Fibroblast of lung (primary cell): ENCODE results near the gene VAV2. TPM values are rescaled to one million over a fixed set of nuclear protein-coding genes. Genes with fewer than 3 reads are reported as not detected.

ENCODE experiments used
- DNase-seq, 2 donors: peaks; one replicate each; pipeline versions ENCODE4 v3.0.0 to v3.0.0-alpha.2; 2010; ENCODE audit warnings: low read depth in 2 of 2
- H2AFZ ChIP-seq: 2 replicates; pipeline ENCODE4 v1.5.1; 2012; ENCODE audit warnings: low read length, control low read depth, inconsistent platforms
- H3K27ac ChIP-seq: 2 replicates; pipeline ENCODE4 v1.5.1; 2011; ENCODE audit warnings: low read length, control low read depth; ENCODE audit not compliant: insufficient read depth
- H3K27me3 ChIP-seq: 2 replicates; pipeline ENCODE4 v1.5.1; 2011; ENCODE audit warnings: mild to moderate bottlenecking, low read length; ENCODE audit not compliant: control insufficient read depth, insufficient read depth
- H3K36me3 ChIP-seq: 2 replicates; pipeline ENCODE4 v1.5.1; 2011; ENCODE audit warnings: low read length; ENCODE audit not compliant: control insufficient read depth, insufficient read depth
- H3K4me1 ChIP-seq: 2 replicates; pipeline ENCODE4 v1.5.1; 2011; ENCODE audit warnings: low read length; ENCODE audit not compliant: control insufficient read depth, insufficient read depth; ENCODE audit errors: extremely low read depth
- H3K4me2 ChIP-seq: 2 replicates; pipeline ENCODE4 v1.5.1; 2011; ENCODE audit warnings: low read length, control low read depth; ENCODE audit not compliant: insufficient read depth; ENCODE audit errors: extremely low read depth
- H3K4me3 ChIP-seq, 4 experiments: fragments of 200-600 bp in 1 of 4; sonication (generic) in 1 of 4; replicated peaks in 1 of 4; 2 replicates each; pipeline ENCODE4 v1.5.1; 2011 to 2016; ENCODE audit warnings: low read length in 4 of 4, low read depth in 3 of 4, mild to moderate bottlenecking in 3 of 4, control low read depth in 2 of 4, inconsistent platforms in 1 of 4, mixed read lengths in 1 of 4; ENCODE audit not compliant: insufficient read depth in 1 of 4; ENCODE audit errors: control extremely low read depth in 1 of 4
- H3K79me2 ChIP-seq: 2 replicates; pipeline ENCODE4 v1.5.1; 2012; ENCODE audit warnings: mild to moderate bottlenecking, low read length, inconsistent platforms; ENCODE audit not compliant: control insufficient read depth, insufficient read depth
- H3K9ac ChIP-seq: 2 replicates; pipeline ENCODE4 v1.5.1; 2011; ENCODE audit warnings: mild to moderate bottlenecking, low read length, control low read depth; ENCODE audit not compliant: insufficient read depth
- H3K9me3 ChIP-seq: 2 replicates; pipeline ENCODE4 v1.5.1; 2012; ENCODE audit warnings: low read depth, low read length; ENCODE audit not compliant: control insufficient read depth, insufficient read depth
- H4K20me1 ChIP-seq: 2 replicates; pipeline ENCODE4 v1.5.1; 2011; ENCODE audit warnings: low read length; ENCODE audit not compliant: control insufficient read depth, insufficient read depth; ENCODE audit errors: extremely low read depth
- CTCF ChIP-seq, 2 donors: IDR thresholded peaks in 1 of 2; conservative IDR thresholded peaks in 1 of 2; 1 replicate in 1 of 2; 2 replicates in 1 of 2; pipeline ENCODE4 v1.5.1; 2011 to 2012; ENCODE audit warnings: low read length in 2 of 2, control low read depth in 1 of 2, inconsistent platforms in 1 of 2, low read depth in 1 of 2, mild to moderate bottlenecking in 1 of 2
- EZH2 ChIP-seq: IDR thresholded peaks from 2 replicates; pipeline ENCODE4 v1.5.1; 2012; ENCODE audit warnings: low read length, control low read depth, mild to moderate bottlenecking; ENCODE audit errors: missing control alignments
- polyA plus RNA-seq, 2 donors: library from polyadenylated mRNA; depleted of rRNA in 1 of 2; stranded (reverse) in 1 of 2; unstranded in 1 of 2; fragments of >200 nt; gene quantifications; 2 replicates each; pipeline ENCODE4 v1.2.1, GENCODE V29; 2011 to 2012; ENCODE audit warnings: missing spikeins in 1 of 2
- total RNA-seq: library from RNA; depleted of rRNA; stranded (reverse); fragments of >200 nt; gene quantifications from 2 replicates; pipeline ENCODE4 v1.2.1, GENCODE V29; 2014

Gene VAV2
- total and polyA plus RNA-seq, 2 donors (not counting 1 experiment from before 2014, with no cell fraction given): 13.7 to 17.7 TPM

GRCh38 chr9:134040176-134040565 is 48.0 kb upstream of the VAV2 start:
- Histone ChIP-seq H3K4me2 (no peak overlapping the region), H3K9me3 (no peaks in the 10 kb centered on the region), H3K27me3 (no peaks in the 10 kb centered on the region), H3K36me3 (peaks cover 12% of the 10 kb centered on the region), H3K4me3 (no peak overlapping the region), H3K4me1 (no peaks in the 10 kb centered on the region), H4K20me1 (no peaks in the 10 kb centered on the region), H2AFZ (no peak overlapping the region), H3K27ac (no peak overlapping the region), H3K9ac (no peak overlapping the region), H3K79me2 (no peaks in the 10 kb centered on the region)
- no peak for TF ChIP-seq EZH2
- TF ChIP-seq CTCF (conservative IDR thresholded peaks at IDR 0.05 in 1 of 2, IDR thresholded peaks at IDR 0.05 in 1 of 2; ENCODE audit: low read depth in 1 of 2, low read length in 2 of 2): no peak
- DNase-seq: no peak

- Histone ChIP-seq H3K79me2 (no peaks in the 10 kb centered on the region), H3K27me3 (no peaks in the 10 kb centered on the region), H2AFZ (no peak overlapping the region), H4K20me1 (no peaks in the 10 kb centered on the region), H3K36me3 (peaks cover 17% of the 10 kb centered on the region), H3K4me3 (no peak overlapping the region), H3K4me1 (no peaks in the 10 kb centered on the region), H3K9ac (no peak overlapping the region), H3K4me2 (no peak overlapping the region), H3K9me3 (no peaks in the 10 kb centered on the region), H3K27ac (no peak overlapping the region)
- no peak for TF ChIP-seq CTCF (conservative IDR thresholded peaks at IDR 0.05 in 1 of 2, IDR thresholded peaks at IDR 0.05 in 1 of 2; ENCODE audit: low read depth in 1 of 2, low read length in 2 of 2)
- TF ChIP-seq EZH2: no peak
- no peak for DNase-seq
These were observed 47.5 kb upstream of the VAV2 start for GRCh38 chr9:134039386-134040175.

- TF ChIP-seq EZH2 (no peak), CTCF (conservative IDR thresholded peaks at IDR 0.05 in 1 of 2, IDR thresholded peaks at IDR 0.05 in 1 of 2; ENCODE audit: low read depth in 1 of 2, low read length in 2 of 2) (no peak)
- no peak for DNase-seq
These were observed 45.5 kb upstream of the VAV2 start for GRCh38 chr9:134037641-134038040.

More at GRCh38 chr9:134037641-134038040, 45.5 kb upstream of the VAV2 start:
- no peak overlapping the region for H2AFZ ChIP-seq
- H3K4me1 ChIP-seq: no peaks in the 10 kb centered on the region
- H3K9ac ChIP-seq: no peak overlapping the region
- no peak overlapping the region for H3K4me3 ChIP-seq
- no peak overlapping the region for H3K4me2 ChIP-seq
- no peaks in the 10 kb centered on the region for H3K9me3 ChIP-seq
- H4K20me1 ChIP-seq: no peaks in the 10 kb centered on the region
- no peak overlapping the region for H3K27ac ChIP-seq
- H3K36me3 ChIP-seq: peaks cover 27% of the 10 kb centered on the region
- H3K27me3 ChIP-seq: no peaks in the 10 kb centered on the region
- no peaks in the 10 kb centered on the region for H3K79me2 ChIP-seq
